HTR-8/SVneo (cell line): ENCODE measurements around the gene SIGLEC1.

ENCODE experiments used
- DNase-seq: peaks from one replicate; pipeline ENCODE4 v3.0.0; 2011; ENCODE audit warnings: low spot score, mixed read lengths; ENCODE audit not compliant: insufficient read length
- FAIRE-seq: peaks from 2 replicates; lab custom pipeline; 2011; peaks lifted over from hg19 to GRCh38; lab: Jason Lieb, UNC

Gene SIGLEC1

GRCh38 chr20:3681931-3682781, 30.2 kb downstream of the SIGLEC1 start, which contains the start of gene ADAM33:
TSS of gene ADAM33 (minus strand) at chr20:3682010. CDS start at chr20:3682004, 6 bp downstream.
- FAIRE-seq (no peak), DNase-seq (peak; percentile 31)

GRCh38 chr20:3681352-3681930, 31.0 kb downstream of the SIGLEC1 start:
- FAIRE-seq (no peak), DNase-seq (no peak)

GRCh38 chr20:3680701-3681351, 31.6 kb downstream of the SIGLEC1 start:
- FAIRE-seq, result peak; percentile 13

GRCh38 chr20:3679749-3680700, 32.4 kb downstream of the SIGLEC1 start:
- DNase-seq (peak; percentile 57), FAIRE-seq (peak; percentile 36)

More at GRCh38 chr20:3680701-3681351, 31.6 kb downstream of the SIGLEC1 start:
- DNase-seq, result no peak

- FAIRE-seq, result no peak
Measured at GRCh38 chr20:3678856-3679720, 33.3 kb downstream of the SIGLEC1 start.

GRCh38 chr20:3678198-3678597, 34.2 kb downstream of the SIGLEC1 start:
- DNase-seq (no peak), FAIRE-seq (no peak)

More at GRCh38 chr20:3678856-3679720, 33.3 kb downstream of the SIGLEC1 start:
- no peak for DNase-seq

- FAIRE-seq (no peak), DNase-seq (no peak)
Measured at GRCh38 chr20:3677733-3678132, 34.7 kb downstream of the SIGLEC1 start.

- no peak for FAIRE-seq
- no peak for DNase-seq
Measured at GRCh38 chr20:3674995-3675900, 37.2 kb downstream of the SIGLEC1 start.

- no peak for FAIRE-seq
- no peak for DNase-seq
Measured at GRCh38 chr20:3674447-3674846, 38.0 kb downstream of the SIGLEC1 start.

- FAIRE-seq (no peak), DNase-seq (no peak)
Measured at GRCh38 chr20:3673221-3674070, 39.0 kb downstream of the SIGLEC1 start.

GRCh38 chr20:3672547-3673171, 39.7 kb downstream of the SIGLEC1 start:
- FAIRE-seq (no peak), DNase-seq (no peak)

- FAIRE-seq (no peak), DNase-seq (no peak)
Measured at GRCh38 chr20:3671986-3672546, 40.3 kb downstream of the SIGLEC1 start.

GRCh38 chr20:3670945-3671344, 41.5 kb downstream of the SIGLEC1 start:
- FAIRE-seq (no peak), DNase-seq (no peak)

- FAIRE-seq, result peak; percentile 4
- DNase-seq, result no peak
Measured at GRCh38 chr20:3670511-3670910, 41.9 kb downstream of the SIGLEC1 start.

GRCh38 chr20:3669710-3670367, 42.6 kb downstream of the SIGLEC1 start:
- DNase-seq (no peak), FAIRE-seq (no peak)
